NCI-H748 (cell line): ENCODE data around the gene FRMD3.
A peak's percentile ranks its signal among the peaks of the same experiment; 100 is the strongest.

Source experiments
- DNase-seq: peaks from one replicate; lab custom pipeline; 2025; ENCODE audit not compliant: unreplicated experiment; lab: John Stamatoyannopoulos, UW

FRMD3 gene

DNA sequence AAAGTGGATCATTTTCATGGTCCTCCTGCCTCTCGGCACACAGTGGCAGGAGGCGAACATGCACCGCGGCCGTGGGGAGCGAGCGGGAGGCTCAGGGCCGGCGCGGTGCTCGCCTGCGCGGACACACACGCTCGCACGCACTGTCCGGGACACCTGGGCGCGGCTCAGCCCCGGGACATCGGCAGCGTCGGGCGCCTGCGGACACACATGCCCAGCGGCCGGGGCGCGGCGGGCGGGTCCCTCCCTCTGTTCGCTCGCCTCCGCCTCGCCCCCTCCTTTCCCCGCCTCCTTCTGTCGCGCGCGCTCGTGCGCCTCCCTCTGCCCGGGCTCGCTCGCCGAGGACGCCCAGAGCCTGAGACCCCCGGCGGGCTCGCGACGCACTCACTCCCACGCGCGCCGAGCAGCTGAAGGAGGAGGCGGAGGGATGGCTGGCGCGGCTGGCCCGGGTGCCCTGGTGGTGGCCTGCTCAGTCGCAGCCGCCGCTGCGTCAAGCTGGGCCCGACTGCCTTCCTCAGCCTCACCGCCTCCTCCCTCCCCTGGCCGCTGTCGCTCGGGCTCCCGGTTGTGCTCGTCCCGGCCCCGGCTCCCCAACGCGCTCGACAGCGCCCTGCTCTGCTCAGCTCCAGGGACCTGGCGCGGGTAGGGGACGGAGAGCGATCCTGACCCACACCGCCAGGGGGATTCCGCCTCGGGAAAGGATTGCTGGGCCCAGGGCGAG lies at the start of gene FRMD3:
FRMD3 (minus strand) TSS at position 230 of the 718 bp plus-strand sequence; CDS start at position 60, 170 bp downstream.
- peak; percentile 88 for DNase-seq

DNA sequence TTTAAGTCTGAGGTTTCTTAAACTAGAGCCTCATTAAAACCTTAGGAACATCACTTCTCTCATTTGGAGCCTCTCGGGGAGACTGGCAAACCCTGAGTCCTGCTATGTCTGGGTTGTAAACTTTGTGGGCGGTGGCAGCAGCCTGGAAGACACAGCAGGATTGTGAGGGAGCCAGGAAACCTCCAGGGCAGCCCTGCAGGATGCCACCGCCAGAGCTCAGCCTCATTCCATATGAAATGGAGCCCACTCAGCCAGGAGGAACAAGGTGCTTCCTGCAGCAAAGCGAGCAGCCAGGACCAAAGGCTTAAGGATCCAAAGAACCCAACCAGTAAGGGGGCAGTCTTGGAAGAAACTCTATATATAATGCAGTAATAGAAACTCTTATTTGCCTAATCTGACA lies 46.8 kb upstream of the FRMD3 start:
- DNase-seq: peak; percentile 59

DNA sequence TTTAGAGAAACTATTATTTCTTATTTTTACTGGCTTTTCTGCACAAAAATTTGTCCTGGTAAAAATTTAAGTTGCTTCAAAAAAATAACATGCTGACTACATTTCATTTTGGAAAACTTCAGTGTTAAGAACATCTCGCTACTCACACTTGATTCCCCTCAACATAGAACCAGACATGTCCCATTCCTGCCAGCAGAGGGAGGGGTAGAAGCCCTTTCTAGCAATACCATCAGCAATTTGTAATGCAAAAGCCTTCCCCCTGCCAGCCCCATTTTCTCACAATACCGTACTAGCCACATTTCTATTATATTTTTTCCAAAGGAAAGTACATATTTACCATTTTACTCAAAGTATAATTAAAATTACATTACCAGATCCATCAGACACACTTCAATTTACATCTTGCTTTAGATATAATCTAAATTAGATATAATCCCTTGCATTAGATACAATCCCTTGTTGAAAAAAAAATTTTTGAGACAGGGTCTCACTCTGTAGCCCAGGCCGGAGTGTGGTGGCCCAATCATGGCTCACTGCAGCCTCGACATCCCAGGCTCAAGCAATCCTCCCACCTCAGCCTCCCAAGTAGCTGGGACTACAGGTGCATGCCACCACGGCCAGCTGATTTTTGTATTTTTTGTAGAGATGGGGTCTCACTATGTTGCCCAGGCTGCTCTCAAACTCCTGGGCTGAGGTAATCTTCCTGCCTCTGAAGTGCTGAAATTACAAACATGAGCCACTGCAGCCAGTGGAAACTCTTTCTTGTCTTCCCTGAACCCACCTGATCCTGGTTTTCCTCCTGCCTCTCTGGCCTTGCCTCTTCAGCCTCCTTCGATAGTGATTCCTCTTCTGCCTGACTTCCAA lies 45.2 kb upstream of the FRMD3 start:
- DNase-seq: peak; percentile 51

DNA sequence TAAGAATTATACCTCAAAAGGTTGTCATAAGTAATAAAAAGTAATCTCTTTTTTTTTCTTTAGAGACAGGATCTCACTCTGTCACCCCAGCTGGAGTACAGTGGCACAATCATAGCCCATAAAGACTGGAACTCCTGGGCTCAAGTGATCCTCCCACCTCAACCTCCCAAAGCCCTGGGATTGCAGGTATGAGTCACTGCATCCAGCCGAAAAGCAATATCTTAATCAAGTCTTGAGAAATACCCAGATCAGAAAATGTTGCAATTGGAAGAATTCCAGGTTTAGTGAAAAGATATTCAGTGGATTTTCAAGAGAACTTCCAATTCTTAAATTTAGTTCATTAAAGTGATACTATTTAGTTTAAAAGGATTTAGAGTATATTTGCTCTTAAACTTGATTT lies 43.8 kb upstream of the FRMD3 start:
- no peak for DNase-seq

GRCh38 chr9:83574482-83574881 lies 36.3 kb upstream of the FRMD3 start:
- DNase-seq: no peak

GRCh38 chr9:83572524-83572923 lies 34.3 kb upstream of the FRMD3 start:
- no peak for DNase-seq

DNA sequence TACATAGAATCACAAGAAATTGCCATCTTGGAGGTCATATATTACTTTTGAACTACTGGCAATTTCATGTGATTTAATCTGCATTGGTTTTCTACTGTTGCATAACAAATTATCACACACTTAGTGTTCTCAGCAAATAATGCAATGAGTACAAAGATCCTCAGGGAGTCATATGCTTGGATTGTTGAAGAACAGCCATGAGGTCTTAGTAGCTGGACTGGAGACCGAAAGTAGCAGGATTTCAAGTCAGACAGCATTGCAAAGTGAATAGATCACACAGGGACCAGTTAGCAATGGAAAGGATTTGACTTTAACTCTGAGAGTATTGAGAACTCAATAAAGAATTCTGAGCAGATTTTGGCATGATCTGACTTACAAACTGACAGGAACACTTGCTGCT lies 32.2 kb upstream of the FRMD3 start:
- DNase-seq: no peak

- DNase-seq: no peak
Observed at GRCh38 chr9:83569326-83569725, 31.1 kb upstream of the FRMD3 start.

DNA sequence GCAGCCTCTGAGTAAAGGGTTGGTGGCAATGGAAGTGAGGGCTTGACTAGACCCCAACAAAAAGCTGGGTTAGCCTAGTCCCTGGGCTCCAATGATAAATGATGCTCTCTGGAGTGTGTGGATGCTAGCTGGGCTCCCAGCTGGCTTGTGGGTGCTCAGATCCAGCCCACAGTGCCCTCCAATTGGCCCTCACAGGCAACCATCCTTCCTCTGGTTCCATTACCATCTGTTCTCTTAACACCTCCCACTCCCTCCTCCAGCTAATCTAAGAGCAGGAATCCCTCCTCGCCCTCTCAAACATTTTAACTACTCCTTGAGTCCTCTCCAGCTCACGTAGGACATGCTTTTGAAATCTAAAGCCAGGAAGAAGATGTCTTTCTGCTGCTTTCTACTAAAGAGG lies 25.2 kb upstream of the FRMD3 start:
- DNase-seq: no peak

DNA sequence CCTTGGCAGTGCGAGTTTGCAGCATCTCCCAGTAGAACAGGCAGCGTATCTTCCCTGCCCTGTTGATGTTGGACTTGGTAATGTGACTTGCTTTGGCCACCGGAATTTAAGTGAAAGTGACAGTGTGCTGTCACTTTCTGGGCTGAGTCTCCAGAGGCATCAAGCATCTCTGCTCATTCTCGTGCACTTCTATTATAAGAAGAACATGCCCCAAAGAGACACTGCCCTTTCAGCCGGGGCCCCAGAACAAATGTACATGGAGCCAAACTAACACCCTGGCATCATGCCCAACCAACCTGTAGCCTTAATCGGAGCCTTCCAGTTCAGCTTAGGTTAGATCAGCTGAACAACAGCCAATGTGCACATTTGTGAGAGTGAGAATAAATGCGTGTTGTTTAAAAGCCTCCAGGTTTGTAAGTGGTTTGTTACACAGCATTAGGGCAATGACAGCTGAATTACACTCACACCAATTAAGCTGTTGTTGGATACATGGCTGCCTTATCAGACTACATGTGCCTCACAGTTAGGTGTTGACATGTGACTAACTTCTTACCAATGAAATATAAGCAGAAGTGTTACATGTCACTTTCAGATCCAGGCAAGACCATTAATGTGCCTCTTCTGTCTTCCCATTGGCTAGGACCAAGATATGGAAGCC lies 22.1 kb upstream of the FRMD3 start:
- DNase-seq: no peak

DNA sequence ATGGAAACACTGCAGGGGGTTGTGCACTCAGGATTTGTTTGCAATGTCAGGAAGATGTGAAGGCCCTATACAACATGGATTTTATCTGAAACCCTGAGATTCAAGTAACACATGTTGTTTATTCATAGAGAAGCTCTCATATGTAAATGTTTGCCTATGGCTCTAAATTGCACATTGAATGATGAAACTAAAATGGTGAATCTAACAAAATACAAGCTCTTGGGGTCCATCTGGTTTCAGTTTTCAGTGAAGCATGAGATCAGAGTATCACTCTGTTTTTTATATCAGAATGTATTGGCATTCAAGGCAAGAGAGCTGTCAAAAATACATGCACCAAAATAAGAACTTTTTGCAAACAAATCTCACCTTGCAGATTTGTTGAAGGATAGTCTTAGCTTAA lies 19.6 kb upstream of the FRMD3 start:
- DNase-seq: no peak

DNA sequence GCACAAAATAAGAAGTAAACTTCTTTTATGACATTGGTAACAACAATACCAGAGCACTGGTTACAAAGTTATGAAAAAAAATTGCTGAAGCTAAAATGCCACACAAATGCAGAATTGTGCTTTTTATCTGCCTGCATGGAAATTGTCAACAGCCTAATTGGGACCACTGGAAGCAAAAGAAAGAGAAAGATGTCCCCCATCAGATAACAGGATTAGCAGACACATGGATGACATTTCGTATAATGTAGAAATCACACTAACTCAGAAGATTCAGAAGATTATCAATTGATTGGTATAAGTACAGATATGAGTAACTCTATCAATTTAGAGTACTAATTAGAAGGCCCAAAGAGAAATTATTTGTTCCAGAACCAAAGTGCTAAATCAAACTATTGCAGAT lies 19.1 kb upstream of the FRMD3 start:
- DNase-seq: no peak

DNA sequence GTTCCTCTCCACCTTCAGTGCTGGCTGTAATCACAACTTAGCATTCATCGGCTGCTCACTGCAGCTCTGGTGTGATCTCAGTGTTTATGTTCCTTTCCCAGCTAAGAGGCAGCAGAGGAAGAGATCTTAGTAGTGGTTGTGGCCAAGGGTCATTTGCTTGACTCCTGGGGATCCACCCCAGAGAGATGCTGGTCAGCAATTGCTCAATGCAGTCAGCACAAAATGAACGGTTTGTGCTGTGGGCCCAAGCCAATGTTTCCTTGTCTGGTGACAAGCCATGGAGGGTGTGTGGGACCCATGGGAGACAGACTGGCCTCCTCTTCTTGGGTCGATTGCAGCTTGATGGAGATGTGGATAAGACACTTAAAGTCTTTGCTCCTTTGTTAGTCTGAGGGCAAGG lies 16.1 kb upstream of the FRMD3 start:
- no peak for DNase-seq

- peak; percentile 90 for DNase-seq
Observed at GRCh38 chr9:83544002-83544698, 5.9 kb upstream of the FRMD3 start.

- DNase-seq: no peak
Observed at GRCh38 chr9:83538890-83539238, 663 bp upstream of the FRMD3 start.

DNA sequence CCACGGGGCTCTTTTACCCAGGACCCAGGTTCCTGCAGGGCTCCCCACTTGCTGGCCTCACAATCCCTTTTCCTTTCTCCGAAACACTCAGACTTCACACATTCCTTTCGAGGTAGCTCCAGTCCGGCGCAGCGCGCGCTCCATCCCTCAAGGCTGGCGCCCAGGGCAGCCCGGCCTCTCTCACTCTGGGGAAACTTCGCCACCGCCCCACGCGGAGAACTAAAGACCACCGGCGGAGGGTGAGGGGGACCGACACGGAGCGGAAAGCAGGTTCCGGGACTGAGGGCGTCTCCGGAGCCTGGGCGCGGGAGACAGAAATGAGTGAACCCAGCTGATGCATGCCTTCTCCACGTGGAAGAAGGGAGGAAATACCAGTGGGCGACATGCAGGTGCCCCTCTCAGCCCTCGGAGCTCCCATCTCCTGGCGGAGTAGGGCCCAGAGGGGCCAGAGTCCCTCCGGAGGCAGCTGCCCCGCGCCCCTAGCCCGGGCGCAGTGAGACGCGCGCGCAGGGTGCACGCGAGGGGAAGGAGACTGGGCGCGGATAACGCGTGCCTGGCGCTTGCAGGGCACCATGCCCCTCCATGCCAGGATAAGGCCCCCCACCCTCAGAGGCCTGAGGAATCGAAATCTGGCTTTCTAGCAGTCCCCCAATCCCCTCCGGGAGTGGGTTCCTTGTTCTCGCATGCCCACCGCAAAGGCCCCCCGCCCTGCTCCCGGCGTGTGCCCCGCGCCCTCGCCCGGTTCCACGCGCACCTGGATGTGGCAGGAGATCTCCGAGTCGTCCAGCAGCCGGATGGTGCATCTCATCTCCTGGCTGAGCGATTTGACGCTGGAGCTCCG lies 650 bp downstream of the FRMD3 start:
- peak; percentile 29 for DNase-seq

DNA sequence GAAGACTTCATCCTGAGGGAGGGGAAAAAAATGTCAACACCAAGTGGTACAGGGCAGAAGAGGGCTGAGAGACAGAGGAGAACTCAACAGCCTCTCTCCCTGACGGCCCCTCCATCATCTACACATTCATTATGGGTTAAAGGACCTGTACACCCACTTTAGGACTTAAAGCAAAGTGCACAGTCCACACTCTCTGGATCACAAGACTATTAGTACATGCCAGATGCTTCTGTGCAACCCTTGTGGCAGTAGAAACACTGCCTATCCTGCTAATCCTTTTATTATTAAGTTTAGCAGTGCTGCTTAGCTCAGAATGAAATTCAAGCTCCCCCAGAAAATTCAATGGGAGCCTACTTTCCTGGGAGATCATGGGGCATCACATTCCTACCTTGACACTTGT lies 1.9 kb downstream of the FRMD3 start:
- DNase-seq: no peak

DNA sequence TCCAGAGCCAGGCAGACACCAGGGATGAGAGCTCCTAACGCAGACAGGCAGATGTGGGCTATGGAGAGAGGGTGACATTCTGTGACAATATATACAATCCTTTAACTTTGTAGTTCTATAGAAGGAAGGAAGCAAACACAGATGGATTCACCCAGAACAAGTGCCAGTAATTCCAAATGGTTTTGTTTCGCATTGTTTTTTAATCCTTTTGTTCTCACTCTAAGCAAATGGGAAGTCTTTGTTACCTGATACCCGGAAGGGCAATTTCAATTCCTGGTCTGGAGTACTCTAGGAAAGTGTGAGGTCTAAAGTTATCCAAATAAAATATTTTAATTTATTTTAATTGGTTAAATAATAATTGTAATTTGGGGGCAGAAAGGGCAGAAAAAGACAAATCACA lies 2.5 kb downstream of the FRMD3 start:
- peak; percentile 46 for DNase-seq

GRCh38 chr9:83533296-83533695 lies 4.9 kb downstream of the FRMD3 start:
- no peak for DNase-seq

DNA sequence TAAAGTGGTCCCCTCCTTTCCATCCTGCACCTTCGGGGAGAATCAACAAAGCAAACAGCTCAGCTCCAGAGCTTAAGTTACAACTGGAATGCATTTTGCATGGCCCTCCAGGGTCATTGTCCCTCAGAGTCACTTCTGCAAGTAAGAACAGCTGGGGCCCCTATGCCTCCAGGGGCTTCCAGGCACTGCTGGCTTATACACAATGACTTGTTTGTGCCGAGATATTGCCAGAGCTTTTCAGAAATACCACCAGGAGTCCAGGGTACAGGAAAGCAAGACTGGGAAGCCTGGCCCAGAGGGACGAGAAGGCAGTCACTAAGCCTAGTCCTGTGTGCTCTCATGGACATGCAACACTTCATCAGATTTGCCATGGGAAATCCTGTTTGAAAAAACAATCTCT lies 11.3 kb downstream of the FRMD3 start:
- DNase-seq: no peak
